Hematopoietic multipotent progenitor cell treated with erythropoietin and hydrocortisone succinate and interleukin-3 and kit ligand, for 4 days (in vitro differentiated cells): Measurements from ENCODE around the gene DCC.
"Not testable (repeated sequence)": the region's sequence is repeated elsewhere in the genome, so short reads cannot be mapped to it uniquely, and the experiment has no call there.

Source experiments
- DNase-seq: peaks from one replicate; pipeline ENCODE4 v3.0.0-alpha.2; 2015

Gene DCC

GRCh38 chr18:53442415-53442783, 1102.4 kb downstream of the DCC start:
- DNase-seq, result no peak

GRCh38 chr18:53443336-53443735, 1103.3 kb downstream of the DCC start:
- no peak for DNase-seq

DNA sequence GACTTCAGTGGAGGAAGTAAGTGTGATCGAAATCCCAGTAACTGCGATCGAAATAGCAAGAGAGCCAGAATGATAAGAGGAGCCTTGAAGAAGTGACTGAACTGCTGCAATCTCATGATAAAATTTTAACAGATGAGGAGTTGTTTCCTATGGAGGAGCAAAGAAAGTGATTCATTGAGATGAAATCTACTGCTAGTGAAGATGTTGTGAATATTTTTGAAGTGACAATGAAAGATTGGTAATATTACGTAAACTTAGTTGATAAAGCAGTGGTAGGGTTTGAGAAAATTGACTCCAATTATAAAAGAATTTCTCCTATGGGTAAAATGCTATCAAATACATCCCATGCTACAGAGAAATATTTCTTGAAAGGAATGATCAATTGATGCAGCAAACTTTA, 1103.8 kb downstream of the DCC start:
- no peak for DNase-seq

DNA sequence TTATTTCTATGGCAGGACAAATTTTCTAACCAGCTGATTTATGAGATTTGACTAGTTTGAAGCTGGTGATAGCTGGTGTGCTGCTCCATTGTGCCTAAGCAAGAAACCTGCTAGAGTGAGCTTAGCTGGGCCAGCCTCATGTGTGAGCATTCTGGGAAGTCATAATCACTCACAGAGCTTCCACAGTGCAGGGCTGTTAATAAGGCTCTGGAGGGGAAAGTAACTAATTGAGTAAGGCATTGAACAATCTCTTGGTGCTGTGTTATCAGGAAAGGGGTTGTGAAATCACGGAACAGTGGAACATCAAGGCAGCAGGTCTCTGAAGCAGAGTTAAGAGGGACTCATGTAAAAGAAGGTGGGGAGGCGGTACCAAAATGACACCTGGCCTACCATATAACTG, 1111.9 kb downstream of the DCC start:
- DNase-seq, result no peak

GRCh38 chr18:53457068-53457467, 1117.1 kb downstream of the DCC start:
- no peak for DNase-seq

DNA sequence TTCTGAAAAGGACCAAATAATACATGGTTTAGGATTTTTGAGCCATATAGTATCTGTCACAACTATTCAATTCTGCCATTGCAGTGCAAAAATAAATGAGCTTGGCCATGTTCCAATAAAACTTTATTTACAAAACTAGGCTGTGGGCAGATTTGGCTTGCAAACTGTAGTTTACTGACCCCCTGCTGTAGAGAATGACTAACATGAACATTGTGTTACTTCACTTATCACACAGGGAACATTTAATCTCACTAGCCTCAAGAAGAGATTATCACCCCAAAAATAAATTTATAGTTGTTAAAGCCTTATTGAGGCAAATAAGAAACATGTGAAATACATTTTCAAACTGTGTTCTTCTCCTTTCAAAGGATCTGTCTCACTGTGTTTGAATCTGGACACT, 1118.3 kb downstream of the DCC start:
- DNase-seq, result no peak

DNA sequence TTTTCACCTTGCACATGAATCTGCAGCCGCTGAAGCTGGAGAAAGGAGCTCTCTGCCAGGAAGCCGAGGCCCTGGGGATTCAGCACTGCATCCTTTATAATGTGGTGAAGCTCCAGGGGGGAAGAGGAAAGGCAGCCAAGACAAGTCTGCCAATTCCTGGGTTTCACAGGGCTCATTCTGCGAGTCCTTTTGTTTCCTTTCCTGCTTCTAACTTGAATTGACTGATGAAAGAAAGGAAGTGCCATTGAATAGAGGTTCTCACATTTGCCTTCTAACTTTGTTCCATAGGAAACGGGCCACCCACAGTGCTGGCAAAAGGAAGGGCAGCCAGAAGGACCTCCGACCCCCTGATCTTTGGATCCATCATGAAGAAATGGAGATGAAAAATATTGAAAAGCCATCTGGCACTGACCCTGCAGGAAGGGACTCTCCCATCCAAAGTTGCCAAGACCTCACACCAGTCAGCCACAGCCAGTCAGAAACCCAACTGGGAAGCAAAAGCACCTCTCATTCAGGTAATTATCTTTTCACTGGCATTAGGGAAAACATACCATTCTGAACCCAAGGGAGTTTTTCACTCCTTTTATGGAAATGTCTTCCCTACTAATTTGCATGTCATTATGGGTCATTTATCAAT, 1119.1 kb downstream of the DCC start:
- no peak for DNase-seq

- no peak for DNase-seq
Measured at GRCh38 chr18:53467756-53468155, 1127.8 kb downstream of the DCC start.

- DNase-seq, result not testable (repeated sequence)
Measured at GRCh38 chr18:53468173-53468572, 1128.2 kb downstream of the DCC start.

DNA sequence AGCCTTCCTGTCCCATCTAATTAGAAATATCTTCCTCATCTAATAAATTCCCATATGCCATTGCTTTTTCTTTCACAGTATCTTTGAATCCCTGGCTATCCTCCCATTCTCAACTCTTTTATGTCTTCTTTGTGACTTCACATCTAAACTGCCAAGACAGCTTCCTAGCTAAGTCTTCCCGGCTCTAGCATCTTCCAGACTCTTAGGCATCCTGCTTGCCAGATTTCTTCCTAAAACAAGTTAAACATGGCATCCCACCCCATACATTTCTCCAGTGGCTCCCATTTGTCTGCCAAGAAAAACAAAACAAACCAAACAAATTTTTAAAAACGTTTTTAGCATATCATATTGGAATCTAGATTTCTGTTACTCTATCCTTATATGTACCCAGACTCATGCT, 1132.5 kb downstream of the DCC start:
- DNase-seq, result no peak

DNA sequence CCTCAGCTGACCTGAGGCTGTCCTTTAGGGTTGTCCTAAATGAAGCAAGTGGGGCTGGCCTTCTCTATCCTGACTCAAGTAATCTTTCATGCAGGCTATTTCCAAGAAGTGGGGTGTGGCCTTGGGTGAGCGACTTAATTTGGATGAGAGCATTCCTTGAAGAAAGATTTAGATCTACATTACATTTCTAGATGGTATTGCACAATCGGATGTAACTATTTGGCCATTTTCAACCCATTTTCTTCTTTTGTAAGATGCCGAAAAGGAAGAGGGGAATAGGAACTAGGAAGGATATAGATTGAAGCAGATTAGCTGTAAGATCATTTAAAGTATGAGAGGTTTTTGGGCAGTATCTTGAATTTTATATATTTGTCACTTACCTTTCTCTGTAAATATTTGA, 1138.2 kb downstream of the DCC start:
- DNase-seq, result no peak

DNA sequence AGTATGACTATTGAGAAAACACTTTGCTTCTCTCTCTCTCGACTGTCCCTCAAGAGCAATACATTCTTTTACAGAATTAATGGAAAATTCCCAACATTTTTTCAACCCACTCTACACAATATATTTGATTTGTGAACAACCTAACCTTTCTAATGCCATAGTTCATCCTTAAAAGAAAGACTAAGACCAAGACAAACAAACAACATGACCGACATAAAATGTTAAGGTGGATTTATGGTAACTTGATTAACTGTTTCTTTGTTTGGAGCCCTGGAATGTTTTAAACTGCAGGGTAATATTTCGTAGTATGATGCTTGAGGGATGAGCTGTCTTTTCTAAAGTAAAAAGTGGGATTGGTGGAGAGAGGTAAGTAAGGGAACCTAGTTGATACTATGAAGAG, 1146.3 kb downstream of the DCC start:
- DNase-seq, result no peak

DNA sequence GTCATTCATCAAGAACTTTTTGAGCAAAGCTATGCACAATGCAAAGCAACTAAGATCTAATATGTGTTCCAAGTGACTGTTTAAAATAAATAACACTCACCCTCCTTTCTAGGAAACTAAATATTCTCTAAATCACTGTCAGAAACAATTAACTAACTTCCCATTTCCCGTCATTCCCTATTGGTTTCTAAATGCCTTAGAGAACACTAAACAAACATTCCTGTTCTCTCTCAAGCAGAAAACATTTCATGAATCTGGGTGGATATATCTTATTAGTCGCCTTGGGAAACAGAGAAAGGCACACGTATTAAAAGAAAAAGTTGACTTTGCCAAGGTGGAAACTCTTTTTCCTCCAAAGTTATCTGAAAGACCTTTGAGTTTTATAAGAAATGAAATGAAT, 1149.3 kb downstream of the DCC start:
- DNase-seq, result no peak

GRCh38 chr18:53490019-53490418, 1150.0 kb downstream of the DCC start:
- DNase-seq, result no peak

DNA sequence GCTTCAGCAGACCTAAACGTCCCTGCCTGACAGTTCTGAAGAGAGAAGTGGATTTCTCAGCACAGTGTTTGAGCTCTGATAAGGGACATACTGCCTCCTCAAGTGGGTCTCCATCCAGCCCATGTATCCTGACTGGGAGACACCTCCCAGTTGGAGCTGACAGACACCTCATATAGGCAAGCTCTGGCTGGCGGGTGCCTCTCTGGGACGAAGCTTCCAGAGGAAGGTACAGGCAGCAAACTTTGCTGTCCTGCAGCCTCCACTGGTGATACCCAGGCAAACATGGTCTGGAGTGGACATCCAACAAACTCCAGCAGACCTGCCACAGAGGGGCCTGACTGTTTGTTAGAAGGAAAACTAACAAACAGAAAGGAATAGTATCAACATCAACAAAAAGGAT, 1156.0 kb downstream of the DCC start:
- DNase-seq, result no peak

- DNase-seq, result no peak
Measured at GRCh38 chr18:53503914-53504441, 1164.0 kb downstream of the DCC start.

DNA sequence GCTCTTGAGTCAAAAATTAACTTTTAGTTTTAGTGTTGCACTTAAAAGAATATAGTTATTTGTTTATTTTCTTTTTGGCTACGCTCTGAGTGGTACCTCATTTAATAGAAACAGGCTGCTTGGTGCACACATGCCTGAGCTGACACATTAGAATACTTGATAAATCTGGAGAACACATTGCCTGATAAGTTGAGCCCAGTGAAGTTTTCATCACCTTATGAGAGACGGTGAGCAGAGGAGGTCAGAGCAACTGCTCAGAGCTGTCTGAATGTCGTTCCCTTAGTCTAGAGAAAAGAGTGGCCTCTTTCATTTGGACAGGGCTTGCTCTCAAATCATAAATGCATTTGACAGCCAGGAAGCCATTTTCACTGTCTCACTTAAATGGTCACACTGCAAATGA, 1168.5 kb downstream of the DCC start:
- DNase-seq, result no peak

GRCh38 chr18:53509886-53510285, 1169.9 kb downstream of the DCC start:
- no peak for DNase-seq

DNA sequence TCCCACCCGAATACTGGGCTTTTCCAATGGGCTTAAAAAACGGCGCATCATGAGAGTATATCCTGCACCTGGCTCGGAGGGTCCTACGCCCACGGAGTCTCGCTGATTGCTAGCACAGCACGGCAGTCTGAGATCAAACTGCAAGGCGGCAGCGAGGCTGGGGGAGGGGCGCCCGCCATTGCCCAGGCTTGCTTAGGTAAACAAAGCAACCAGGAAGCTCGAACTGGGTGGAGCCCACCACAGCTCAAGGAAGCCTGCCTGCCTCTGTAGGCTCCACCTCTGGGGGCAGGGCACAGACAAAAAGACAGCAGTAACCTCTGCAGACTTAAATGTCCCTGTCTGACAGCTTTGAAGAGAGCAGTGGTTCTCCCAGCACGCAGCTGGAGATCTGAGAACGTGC, 1171.7 kb downstream of the DCC start:
- DNase-seq, result not testable (repeated sequence)

DNA sequence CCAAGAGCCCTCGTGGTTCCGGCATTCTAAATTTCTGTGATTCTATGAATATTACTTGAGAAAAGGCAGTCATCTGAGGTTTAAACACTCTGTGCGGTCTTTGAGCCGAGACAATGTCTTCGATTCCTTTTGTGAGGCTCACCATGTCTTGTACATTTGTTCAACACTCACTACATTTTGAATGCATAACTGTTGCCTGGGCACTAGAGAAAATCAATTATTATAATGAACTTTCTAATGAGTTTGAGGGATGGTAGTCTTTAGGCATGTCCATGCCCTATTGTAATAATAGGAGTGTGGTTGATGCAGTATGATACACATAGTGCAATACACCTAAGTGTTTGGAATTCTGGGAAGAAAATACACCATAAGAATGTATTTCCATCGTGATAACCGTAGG, 1181.1 kb downstream of the DCC start:
- DNase-seq, result no peak

- no peak for DNase-seq
Measured at GRCh38 chr18:53526101-53526870, 1186.3 kb downstream of the DCC start.

- DNase-seq, result no peak
Measured at GRCh38 chr18:53527365-53527764, 1187.4 kb downstream of the DCC start.

DNA sequence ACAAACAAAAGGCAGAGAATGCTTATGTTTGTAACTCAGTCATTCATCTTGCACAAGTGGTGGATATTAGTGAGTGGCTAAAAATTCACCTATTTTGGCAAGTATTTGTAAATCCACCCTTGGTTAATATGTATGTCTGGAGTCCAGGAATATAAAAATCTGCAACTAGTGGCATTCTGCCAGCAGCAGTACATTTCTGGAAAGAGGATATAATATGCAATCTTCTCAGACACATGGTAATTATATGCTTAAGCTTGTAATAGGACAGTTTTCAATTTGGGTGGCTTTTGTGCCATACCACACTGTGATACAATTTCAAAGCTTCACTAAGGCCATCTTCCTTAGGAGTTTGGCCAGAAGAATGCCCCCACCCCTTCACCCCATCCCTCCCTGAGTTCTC, 1191.2 kb downstream of the DCC start:
- no peak for DNase-seq

GRCh38 chr18:53531896-53532295, 1191.9 kb downstream of the DCC start:
- DNase-seq, result no peak

- no peak for DNase-seq
Measured at GRCh38 chr18:53534203-53534602, 1194.2 kb downstream of the DCC start.
